Muscle of arm (tissue), 12 donors: ENCODE data around the gene CNNM3. TPM values are rescaled to one million over a fixed set of nuclear protein-coding genes. Genes with fewer than 3 reads are reported as not detected.

Source experiments
- DNase-seq: peaks from one replicate; pipeline ENCODE4 v3.0.0-alpha.2; 2013
- polyA plus RNA-seq, 12 donors: library from polyadenylated mRNA; unstranded; fragments of 120-200 nt; gene quantifications; one replicate each; pipeline ENCODE4 v1.2.1, GENCODE V29; 2013; ENCODE audit not compliant: insufficient read length in 12 of 12

The CNNM3 gene
- polyA plus RNA-seq, 12 donors, result 12.6 to 38.3 (median 22.0) TPM; not detected in 1

DNA sequence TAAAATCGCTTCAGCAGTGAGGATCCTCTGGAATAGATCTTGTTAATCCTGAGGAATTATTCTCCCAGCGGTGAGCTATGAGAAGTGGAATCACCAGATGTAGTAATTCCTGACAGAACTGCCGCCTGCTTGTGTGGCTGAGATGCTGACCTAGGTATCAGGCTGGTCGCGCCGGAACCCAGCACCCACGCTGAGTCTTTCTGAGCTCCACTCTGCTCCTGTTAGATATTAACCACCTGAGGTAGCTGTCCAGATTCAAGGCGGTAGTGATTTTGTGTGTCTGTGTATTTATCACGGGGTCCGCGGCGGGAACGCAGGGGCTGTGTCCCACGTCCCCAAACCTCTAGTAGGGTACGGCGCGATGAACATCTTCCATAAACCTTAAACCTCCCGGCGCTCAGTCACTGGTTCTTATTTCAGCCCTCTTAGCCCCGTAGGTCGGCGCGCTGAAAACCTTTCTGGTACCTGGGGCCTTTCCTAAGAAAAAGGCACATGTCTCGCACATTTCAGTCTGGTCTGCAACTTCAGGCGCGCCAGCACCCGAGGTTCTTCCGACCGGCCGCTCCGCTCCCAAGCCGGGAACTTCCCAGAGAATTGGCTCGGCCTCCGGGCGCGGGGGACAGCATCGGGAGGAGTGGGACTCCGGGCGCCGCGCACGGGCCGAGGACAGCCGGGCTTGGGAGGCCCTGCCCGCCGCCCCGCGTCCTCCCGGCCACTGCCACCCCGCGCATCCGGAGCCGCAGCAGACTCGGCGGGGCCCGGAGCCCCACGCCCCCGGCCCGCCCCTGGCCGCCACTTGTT lies 542 bp upstream of the CNNM3 start:
- DNase-seq, result peak; percentile 60

DNA sequence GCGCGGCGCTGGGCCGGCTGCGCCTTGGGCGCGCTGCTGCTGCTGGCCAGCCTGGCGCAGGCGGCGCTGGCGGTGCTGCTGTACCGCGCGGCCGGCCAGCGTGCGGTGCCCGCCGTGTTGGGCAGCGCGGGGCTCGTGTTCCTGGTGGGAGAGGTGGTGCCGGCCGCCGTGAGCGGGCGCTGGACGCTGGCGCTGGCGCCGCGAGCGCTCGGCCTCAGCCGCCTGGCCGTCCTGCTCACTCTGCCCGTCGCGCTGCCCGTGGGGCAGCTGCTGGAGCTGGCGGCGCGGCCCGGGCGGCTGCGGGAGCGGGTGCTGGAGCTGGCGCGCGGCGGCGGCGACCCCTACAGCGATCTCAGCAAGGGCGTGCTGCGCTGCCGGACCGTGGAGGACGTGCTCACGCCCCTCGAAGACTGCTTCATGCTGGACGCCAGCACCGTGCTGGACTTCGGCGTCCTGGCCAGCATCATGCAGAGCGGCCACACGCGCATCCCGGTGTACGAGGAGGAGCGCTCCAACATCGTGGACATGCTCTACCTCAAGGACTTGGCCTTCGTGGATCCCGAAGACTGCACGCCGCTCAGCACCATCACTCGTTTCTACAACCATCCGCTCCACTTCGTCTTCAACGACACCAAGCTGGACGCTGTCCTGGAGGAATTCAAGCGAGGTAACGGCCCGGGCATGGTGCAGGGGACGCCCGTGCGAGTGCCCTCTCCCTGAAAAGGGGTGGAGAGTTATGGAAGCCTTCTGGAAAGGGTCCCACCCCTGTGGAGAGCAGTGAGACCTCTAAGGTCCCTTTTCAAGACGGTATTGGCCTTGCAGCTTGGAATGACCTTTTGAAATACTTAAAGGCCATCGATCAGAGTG lies 1.0 kb downstream of the CNNM3 start:
- no peak for DNase-seq

DNA sequence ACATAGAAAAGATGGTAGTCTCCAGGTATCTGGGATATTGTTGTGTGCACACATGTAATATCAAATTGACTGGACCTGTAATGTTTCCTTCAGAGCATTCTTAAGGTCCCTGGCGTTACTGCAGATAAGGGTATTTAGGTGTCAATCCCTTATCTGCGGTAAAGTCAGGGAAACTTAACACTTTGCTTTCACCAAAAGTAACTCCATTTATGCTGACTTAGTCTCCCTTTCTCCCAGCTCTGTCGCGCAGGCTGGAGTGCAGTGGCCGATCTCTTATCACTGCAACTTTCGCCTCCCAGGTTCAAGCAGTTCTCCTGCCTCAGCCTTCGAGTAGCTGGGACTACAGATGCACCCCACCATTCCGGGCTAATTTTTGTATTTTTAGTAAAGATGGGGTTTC lies 1.8 kb downstream of the CNNM3 start:
- no peak for DNase-seq

DNA sequence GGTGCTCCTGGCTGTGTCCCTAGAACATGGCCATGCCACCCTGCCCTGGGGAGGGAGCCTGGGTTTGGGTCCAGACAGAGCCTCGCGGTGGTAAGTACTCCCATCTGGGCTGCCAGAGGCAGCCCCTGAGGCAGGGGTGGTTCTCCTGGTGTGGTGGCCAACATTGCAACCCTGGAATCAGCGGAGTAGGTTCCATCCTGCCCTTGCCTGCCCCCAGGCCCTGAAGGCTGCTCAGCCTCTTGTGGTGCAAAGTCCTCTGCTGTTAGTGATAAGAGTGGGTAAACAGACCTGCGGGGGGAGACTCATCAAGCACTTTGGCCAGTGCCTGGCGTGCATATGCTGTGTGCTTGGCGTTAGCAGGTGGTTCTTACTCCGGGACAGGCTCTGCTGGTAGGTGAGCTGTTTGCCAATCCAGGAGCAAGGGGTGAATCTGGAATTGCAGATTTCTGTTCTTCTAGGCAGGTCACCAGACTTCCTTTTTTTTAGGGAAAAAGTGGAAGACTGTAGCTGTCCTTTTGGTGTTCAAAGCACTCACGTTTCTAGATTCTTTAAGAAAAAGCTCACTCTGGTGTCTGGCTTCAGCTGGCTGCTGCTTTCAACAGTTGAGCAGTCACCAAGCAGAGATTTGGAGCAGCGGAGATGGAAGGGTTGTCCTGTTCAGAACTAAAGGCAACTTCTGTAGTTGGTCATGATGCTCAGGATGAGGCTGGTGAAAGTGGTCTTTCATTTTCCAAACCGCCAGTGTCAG lies 3.2 kb downstream of the CNNM3 start:
- no peak for DNase-seq

DNA sequence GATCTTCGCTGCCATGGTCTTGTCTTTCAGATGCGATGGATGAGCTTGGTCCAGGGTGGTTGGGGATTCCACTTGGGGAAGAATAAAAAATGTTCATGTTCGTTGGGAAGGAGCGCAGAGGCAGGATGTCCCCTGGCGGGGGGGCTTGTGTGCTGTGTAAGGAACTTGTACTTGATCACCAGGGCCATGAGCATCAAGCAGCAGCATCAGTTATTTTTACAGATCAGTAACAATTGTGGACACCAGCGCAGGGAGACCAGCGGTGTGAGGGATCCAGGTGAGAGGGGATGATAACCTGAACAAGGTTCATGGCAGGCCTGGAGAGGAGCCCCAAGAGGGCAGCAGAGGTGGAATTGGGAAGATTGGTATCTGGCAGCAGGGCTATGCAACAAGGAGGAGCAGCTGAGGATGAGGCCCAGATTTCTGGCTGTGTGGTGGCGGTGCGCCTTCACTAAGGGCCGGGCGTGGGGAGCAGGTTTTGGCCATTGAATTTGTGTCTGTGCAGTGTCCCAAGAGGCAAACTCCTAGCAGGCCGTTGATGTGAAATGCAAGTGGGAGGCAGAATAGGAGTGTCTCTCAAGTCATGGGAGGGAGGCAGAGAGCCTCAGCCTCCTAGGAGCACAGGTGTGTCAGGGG lies 3.9 kb downstream of the CNNM3 start:
- DNase-seq, result no peak

DNA sequence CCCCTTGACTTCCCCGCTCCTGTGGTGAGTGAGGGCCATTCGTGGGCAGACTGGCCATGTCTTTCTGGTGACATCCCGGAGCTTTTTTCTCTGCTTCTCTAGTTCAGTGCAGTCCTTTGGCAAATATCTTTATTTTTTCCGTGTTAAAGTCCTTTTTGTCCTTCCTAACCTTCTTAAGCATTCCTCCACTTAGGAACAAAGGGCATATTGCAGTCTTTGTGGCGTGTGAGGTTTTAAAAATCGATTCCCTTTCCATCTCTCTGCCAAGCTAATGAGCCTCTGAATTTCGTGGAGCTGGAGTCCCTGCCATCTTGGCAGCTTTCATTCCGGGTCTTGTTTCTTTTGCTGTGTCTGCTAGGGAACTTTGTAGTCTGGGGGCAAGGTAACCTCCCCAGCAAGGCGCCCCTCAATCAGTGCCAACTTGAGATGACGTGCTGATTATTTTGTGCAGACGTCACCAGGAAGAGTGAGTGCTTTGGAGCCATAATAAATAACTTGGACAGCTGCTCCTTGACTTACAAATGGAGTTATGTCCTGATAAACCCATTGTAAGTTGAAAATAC lies 5.1 kb downstream of the CNNM3 start:
- no peak for DNase-seq

DNA sequence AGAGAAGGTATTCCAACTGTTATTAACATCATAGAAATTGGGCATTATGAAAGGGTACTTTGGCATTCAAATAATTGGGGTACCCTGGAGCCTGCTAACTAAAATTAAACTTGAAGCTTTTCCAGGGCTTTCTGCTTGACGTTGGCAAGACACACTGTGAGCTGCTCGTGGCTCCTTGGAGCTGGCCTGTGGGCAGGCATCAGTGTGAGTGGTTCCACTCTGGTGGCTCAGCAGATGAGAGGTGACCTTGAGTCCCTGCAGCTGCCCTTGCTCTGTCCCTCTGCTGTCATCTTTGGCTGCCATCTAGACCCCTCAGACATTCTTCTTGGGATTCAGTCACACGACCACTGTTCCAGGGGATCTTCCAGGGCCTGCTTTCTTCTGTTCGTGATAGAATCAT lies 6.7 kb downstream of the CNNM3 start:
- no peak for DNase-seq

DNA sequence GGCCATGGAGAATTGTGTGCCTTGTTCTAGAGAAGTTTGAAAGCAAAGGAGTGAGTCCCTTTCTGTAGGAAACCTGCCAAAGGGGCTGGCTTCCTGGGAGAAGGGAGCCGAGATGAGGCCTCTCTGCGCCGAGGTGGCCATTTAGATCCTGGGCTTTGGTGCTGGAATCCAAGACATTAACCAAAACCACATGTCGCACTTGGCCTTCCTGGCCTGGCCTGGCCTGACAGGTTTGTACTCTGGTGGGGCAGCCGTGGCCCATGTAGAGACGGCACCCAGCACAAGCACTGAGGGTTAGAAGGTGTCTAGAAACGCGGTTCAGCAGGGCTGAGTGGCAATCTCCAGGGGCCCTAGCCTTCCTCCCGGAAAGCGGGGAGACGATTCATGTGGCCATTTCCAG lies 7.1 kb downstream of the CNNM3 start:
- DNase-seq, result peak; percentile 38

DNA sequence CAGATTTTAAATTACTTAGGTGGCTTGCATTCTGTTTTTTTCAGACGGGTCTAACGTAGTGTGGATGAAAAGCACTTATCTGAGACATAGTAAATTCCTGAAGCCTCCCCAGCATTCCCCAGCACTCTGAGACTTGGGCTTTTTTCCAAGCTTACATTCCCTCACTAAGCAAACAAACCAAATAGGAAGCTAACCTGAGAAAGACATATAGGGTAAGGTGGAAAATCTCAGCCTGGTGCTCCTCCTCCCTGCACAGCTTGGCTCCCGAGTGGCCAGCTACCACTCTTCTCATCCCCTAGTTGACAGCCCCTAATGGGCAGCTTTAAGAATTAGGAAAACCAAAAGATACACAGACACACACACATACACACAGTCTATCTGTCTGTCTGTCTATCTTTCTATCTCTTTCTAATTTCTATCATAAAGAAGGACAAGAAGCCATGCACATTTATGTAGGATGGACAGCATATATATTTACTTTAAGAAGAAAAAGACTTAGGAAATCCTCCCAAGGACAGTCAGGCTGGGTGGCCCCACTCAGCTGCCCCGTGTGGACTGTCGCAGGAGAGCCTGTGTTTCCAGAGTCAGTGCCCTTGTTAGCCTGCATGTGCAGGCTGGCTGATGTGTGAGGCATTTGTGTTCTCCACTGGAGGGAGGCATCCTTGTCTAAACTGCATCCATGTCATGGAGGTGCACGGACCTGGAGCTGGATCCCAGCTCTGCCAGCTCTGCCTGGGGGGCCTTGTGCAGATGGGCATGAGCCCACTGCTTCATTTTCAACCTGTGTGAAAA lies 8.2 kb downstream of the CNNM3 start:
- no peak for DNase-seq

DNA sequence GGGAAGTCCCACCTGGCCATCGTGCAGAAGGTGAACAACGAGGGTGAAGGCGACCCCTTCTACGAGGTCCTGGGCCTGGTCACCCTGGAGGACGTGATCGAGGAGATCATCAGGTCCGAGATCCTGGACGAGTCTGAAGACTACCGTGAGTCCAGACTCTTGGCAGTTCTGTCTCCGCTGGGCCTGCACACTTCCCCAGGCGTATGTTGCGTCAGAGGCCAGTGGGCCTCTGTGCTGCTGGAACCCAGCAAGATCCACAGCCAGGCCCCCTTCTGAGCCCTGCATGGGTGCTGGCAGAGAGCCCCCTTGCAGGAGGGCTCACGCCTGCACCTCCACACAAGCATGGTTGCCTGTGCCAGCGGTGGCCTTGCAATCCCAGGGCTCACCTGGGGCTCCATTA lies 9.0 kb downstream of the CNNM3 start:
- DNase-seq, result no peak

DNA sequence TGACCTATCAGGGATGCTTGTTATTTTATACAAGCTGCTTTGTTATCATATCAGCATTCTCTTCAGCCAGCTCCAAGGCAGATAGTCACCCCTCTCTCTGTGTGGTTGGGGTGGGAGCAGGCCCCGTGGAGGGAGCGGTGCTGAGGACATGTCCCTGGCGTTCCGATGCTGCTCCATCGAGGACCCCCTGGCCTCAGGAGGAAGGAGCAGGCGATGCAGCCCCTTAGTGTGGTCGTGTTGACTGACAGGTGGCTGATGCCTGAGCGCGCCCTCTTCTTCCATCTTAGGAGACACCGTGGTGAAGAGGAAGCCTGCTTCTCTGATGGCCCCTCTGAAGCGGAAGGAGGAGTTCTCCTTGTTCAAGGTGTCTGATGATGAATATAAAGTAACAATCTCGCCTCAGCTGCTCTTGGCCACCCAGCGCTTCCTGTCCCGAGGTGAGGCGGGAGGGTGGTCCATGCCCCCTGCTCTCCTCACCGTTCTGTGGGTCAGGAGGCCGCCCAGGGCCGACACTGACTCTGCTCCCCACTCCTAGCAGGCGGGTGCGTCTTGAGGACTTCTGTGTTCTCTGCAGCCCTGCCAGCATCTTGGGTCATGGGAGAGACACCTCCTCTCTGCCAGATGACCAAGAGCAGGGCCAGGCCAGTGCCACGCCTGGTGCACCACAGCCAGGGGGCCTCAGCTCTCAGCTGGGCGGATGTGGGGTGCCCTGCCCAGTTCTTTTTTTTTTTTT lies 10.6 kb downstream of the CNNM3 start:
- DNase-seq, result no peak

DNA sequence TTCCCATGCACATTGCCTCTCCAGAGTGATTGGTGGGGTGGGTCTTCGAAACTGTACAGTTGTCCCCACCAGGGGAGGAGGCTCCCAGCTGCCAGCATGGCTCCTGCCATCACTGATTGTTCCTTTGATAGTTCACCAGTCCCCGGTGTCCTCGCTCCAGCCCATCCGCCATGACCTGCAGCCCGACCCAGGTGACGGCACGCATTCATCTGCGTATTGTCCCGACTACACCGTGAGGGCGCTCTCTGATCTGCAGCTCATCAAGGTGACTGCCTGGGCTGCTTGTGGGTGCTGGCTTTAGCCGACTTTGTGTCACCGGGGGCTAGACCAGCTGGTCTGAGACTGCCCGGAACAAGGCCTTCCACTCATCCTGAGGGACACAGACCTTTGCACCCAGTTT lies 12.4 kb downstream of the CNNM3 start:
- DNase-seq, result no peak

DNA sequence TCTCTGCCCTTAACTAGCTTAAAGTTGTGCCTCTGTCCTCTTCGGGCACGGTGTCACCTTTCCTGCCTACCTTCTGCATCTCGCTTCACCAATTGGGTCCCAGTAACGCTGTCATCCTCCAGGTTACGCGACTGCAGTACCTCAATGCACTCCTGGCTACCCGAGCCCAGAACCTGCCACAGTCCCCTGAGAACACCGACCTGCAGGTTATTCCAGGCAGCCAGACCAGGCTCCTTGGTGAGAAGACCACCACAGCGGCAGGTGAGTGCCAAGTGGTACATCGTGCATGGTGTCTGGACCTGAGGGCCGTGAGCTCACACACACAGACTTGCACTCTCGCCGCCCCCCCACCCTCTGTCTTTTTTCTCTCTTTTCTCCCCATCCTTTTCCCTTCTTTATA lies 12.8 kb downstream of the CNNM3 start:
- no peak for DNase-seq

DNA sequence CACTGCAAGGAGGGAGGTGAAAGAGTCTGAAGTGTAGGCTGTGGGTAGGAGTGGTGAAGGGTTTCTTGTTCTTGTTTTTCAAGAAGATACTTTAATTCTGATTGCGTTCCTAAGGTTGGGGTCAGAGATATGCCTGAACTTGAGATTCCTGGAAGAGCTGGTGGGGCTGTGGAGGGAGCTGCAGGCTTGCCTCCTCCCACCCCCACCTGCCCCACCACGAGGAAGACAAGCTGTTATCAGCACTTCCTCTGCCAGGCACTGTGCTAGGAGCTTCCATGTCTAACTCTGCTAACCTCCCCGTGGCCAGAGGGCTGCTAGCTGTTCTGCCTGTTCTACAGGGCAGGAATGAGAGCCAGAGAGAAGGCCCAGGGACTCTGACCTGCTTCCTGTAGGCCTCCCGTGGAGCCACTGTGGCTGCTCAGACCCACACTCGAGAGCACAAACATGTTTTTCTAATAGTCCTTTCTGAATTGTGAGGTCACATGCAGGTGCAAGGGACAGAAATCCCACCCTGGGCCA lies 14.0 kb downstream of the CNNM3 start:
- no peak for DNase-seq

DNA sequence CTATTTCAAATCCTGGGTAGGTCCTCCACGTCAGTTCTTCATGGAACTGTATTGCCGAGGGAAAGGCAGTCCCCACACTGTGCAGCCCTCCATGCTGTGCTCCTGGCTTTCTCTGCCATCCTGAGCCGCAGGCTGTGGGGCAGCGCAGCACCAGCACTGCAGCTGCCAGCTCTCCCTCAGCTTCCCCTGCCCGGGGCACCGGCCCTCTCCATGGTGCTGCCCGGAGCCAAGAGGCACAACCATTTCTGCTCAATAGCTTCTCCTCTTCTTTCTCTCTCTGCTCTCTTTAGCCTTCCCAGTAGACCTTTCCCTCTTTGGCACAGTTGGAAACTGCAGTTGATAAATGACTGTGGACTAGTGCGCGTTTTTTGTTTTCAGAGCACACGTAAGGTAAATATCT lies 15.6 kb downstream of the CNNM3 start:
- DNase-seq, result no peak

DNA sequence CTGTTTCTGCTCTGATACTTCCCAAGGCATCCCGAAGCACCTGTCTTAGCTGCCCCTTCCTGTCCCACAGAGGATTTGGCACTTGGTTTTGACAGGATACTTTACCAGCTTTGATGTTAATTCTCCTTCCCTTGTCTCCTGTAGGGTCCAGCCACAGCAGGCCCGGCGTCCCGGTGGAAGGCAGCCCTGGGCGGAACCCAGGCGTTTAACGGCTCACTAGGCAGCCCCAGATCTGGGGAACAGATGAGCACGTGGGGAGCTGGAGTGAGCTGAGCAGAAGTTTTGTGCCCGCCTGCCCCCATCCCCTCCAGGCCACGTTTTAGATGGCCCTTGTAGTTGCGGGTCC lies 16.3 kb downstream of the CNNM3 start:
- DNase-seq, result no peak

DNA sequence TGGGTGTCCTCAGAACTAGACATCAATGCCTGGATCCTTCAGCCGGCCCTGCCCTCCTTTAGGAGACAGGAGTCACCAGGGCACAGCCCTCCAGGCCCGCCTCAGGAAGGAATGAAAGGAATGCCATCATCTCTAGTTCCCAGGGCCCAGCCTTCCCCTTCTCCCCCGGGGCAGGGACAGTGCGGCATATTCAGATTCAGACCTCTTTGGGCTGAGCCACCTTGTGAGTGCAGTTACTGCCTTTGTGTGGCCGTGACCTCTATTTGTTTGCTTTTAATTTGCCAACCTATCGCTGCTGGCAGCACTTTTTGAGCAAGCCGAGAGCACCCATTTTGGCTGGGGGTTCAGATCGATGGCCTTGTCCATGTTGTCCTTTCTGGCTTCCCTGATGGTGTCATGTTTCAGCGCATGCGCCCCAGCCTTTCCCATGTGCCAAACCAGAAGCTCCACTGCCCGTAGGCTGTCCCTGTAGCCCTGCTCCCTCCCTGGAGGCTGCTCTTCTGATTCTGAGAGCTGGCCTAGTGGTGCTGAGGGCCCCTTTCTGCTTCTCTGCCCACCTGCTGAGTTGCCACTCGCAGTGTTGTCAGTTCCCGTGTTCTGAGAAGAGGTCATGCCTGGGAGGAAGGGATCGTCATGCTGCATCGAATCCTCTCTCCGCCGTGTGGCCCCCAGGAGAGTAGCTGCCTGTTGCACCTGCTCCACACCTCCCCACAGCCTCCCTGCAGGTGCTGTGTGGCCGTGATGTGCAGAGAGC lies 16.9 kb downstream of the CNNM3 start:
- DNase-seq, result peak; percentile 46

DNA sequence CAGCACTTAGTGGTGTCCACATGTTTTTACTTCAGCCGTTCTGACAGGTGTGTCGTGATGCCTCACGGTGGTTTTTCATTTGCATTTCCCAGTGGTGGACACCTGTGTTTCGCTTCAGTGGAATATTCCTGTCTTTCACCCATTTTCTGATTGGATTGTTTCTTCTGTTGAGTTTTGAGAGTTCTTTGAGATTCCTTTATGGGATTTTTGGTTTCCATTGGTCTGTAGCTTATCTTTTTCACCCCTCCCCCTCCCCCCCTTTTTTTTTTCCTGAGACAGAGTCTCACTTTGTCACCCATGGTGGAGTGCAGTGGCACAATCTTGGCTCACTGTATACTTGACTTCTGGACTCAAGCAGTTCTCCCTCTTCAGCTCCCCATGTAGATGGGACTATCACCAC lies 19.8 kb downstream of the CNNM3 start:
- no peak for DNase-seq

DNA sequence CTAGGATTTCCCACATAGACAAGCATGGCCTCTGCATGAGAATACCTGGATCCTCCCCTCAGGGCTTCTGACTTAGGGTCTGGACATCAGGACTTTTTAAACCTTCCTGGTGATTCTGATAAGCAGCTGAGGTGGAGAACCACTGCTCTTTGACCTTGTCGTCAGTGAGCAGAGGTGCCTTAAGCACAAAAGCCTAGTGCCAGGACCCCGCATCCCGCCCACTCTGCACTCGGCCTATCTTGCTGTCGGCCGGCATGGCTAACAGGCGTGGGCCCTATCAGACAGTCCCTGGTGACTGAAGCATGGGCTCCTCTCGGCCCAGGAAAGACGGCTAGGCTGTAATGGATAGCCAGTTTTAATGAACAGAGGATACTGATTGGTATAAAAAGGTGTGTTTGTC lies 21.5 kb downstream of the CNNM3 start:
- no peak for DNase-seq
